SU-DHL-6 (cell line): ENCODE results near the gene ZNF525.

Experiments
- CTCF ChIP-seq: fragments of 200-600 bp; sonication (generic); IDR thresholded peaks from one replicate; pipeline ENCODE4 v1.5.1; 2017; ENCODE audit warnings: antibody characterized with exemption, mild to moderate bottlenecking, low read length, moderate library complexity; ENCODE audit not compliant: insufficient read depth, poor library complexity, severe bottlenecking
- EZH2phosphoT487 ChIP-seq: fragments of 200-600 bp; sonication (generic), shearing (Covaris generic); conservative IDR thresholded peaks from 2 replicates; pipeline ENCODE4 v1.6.1; 2018; ENCODE audit warnings: mild to moderate bottlenecking, antibody characterized with exemption, low read length, moderate library complexity, mixed read lengths

- TF ChIP-seq EZH2phosphoT487 = no peak
- no peak for TF ChIP-seq CTCF
Measured at GRCh38 chr19:53422551-53422950, 57.0 kb downstream of the ZNF525 start.
